Hepatocyte (in vitro differentiated cells): ENCODE results near the gene RNF213. TPM values are rescaled to one million over a fixed set of nuclear protein-coding genes. Genes with fewer than 3 reads are reported as not detected.

Experiments
- DNase-seq: peaks from one replicate; pipeline ENCODE4 v3.0.0-alpha.2; 2016; ENCODE audit warnings: low spot score
- H2AFZ ChIP-seq: fragments of 200-600 bp; sonication (generic); 2 replicates; pipeline ENCODE4 v1.6.0; 2016; ENCODE audit warnings: antibody characterized with exemption, mild to moderate bottlenecking
- H3K27ac ChIP-seq: fragments of 200-600 bp; sonication (generic); 2 replicates; pipeline ENCODE4 v1.5.1; 2016; ENCODE audit warnings: mild to moderate bottlenecking
- H3K27me3 ChIP-seq: fragments of 200-600 bp; sonication (generic); 2 replicates; pipeline ENCODE4 v1.6.1; 2016
- H3K36me3 ChIP-seq: fragments of 200-600 bp; sonication (generic); replicated peaks from 2 replicates; pipeline ENCODE4 v1.5.1; 2016; ENCODE audit warnings: low read depth; ENCODE audit not compliant: insufficient read depth
- H3K4me1 ChIP-seq: fragments of 200-600 bp; sonication (generic); 2 replicates; pipeline ENCODE4 v1.5.1; 2016; ENCODE audit warnings: mild to moderate bottlenecking, moderate library complexity; ENCODE audit not compliant: insufficient read depth
- H3K4me2 ChIP-seq: fragments of 200-600 bp; sonication (generic); 2 replicates; pipeline ENCODE4 v1.6.0; 2016
- H3K4me3 ChIP-seq: fragments of 200-600 bp; sonication (generic); 2 replicates; pipeline ENCODE4 v1.5.1; 2016; ENCODE audit warnings: mild to moderate bottlenecking
- H3K79me2 ChIP-seq: fragments of 200-600 bp; sonication (generic); 2 replicates; pipeline ENCODE4 v1.6.0; 2017; ENCODE audit warnings: mild to moderate bottlenecking
- H3K9me2 ChIP-seq: fragments of 200-600 bp; sonication (generic); replicated peaks from 2 replicates; pipeline ENCODE4 v1.6.0; 2017; ENCODE audit warnings: mild to moderate bottlenecking; ENCODE audit not compliant: insufficient read depth
- H3K9me3 ChIP-seq: fragments of 200-600 bp; sonication (generic); 2 replicates; pipeline ENCODE4 v1.5.1; 2016; ENCODE audit warnings: low read depth, mild to moderate bottlenecking
- H4K20me1 ChIP-seq: fragments of 200-600 bp; sonication (generic); 2 replicates; pipeline ENCODE4 v1.6.0; 2016; ENCODE audit warnings: mild to moderate bottlenecking; ENCODE audit not compliant: insufficient read depth, poor library complexity, severe bottlenecking
- CTCF ChIP-seq: fragments of 200-600 bp; sonication (generic); IDR thresholded peaks from 2 replicates; pipeline ENCODE4 v1.5.1; 2016; ENCODE audit warnings: antibody characterized with exemption, mild to moderate bottlenecking; ENCODE audit not compliant: poor library complexity
- EZH2 ChIP-seq: fragments of 200-600 bp; sonication (generic); IDR thresholded peaks from 2 replicates; pipeline ENCODE4 v1.6.1; 2016; ENCODE audit warnings: antibody characterized with exemption, mild to moderate bottlenecking, borderline replicate concordance
- EZH2phosphoT487 ChIP-seq: fragments of 200-600 bp; sonication (generic); IDR thresholded peaks from one replicate; pipeline ENCODE4 v1.6.1; 2018; ENCODE audit warnings: antibody characterized with exemption, mild to moderate bottlenecking, low read depth, moderate library complexity; ENCODE audit not compliant: unreplicated experiment, severe bottlenecking
- WGBS: methylation state at CpG from one replicate; pipeline ENCODE4 v1.1.6; 2016; ENCODE audit warnings: low lambda C conversion rate; ENCODE audit errors: missing lambda C conversion rate; 5-methylcytosine and 5-hydroxymethylcytosine counted together
- polyA plus RNA-seq: library from polyadenylated mRNA; unstranded; fragments of >200 nt; fragmentation: Nextera tagmentation; extraction: Ambion mirVana; gene quantifications from 2 replicates; pipeline ENCODE4 v1.2.1, GENCODE V29; 2016
- total RNA-seq: library from RNA; depleted of rRNA; stranded (reverse); fragments of >200 nt; gene quantifications from 2 replicates; pipeline ENCODE4 v1.2.3, GENCODE V29; 2014

Gene RNF213
- total and polyA plus RNA-seq, 2 experiments from 2014 or later, result 21.1 to 57.4 TPM

- H3K4me1 ChIP-seq, result no peaks in the 10 kb centered on the region
- no peaks in the 10 kb centered on the region for H3K9me2 ChIP-seq
- no peak overlapping the region for H3K4me3 ChIP-seq
- H3K4me2 ChIP-seq, result no peak overlapping the region
- no peak overlapping the region for H2AFZ ChIP-seq
- DNase-seq, result no peak
- TF ChIP-seq CTCF, result no peak
- TF ChIP-seq EZH2phosphoT487, result no peak
- TF ChIP-seq EZH2, result no peak
- H3K27ac ChIP-seq, result no peak overlapping the region
- no peaks in the 10 kb centered on the region for H3K27me3 ChIP-seq
- H3K36me3 ChIP-seq, result no peaks in the 10 kb centered on the region
- no peaks in the 10 kb centered on the region for H3K9me3 ChIP-seq
- H3K79me2 ChIP-seq, result no peaks in the 10 kb centered on the region
- H4K20me1 ChIP-seq, result no peaks in the 10 kb centered on the region
- WGBS, result 97% methylated on average over 31 of the region's 33 CpGs
Measured at GRCh38 chr17:80429356-80430275, 169.0 kb downstream of the RNF213 start.

- H3K36me3 ChIP-seq, result no peaks in the 10 kb centered on the region
- WGBS, result 94% methylated on average over 8 of the region's 15 CpGs
- H3K27ac ChIP-seq, result no peak overlapping the region
- no peaks in the 10 kb centered on the region for H3K9me2 ChIP-seq
- no peaks in the 10 kb centered on the region for H3K4me1 ChIP-seq
- no peaks in the 10 kb centered on the region for H3K9me3 ChIP-seq
- TF ChIP-seq EZH2phosphoT487 (no peak), CTCF (no peak), EZH2 (no peak)
- H4K20me1 ChIP-seq, result no peaks in the 10 kb centered on the region
- H3K79me2 ChIP-seq, result no peaks in the 10 kb centered on the region
- H3K4me2 ChIP-seq, result no peak overlapping the region
- no peak for DNase-seq
- H3K27me3 ChIP-seq, result no peaks in the 10 kb centered on the region
- no peak overlapping the region for H2AFZ ChIP-seq
- no peak overlapping the region for H3K4me3 ChIP-seq
Measured at GRCh38 chr17:80430446-80431245, 170.0 kb downstream of the RNF213 start.

- no peak for TF ChIP-seq EZH2phosphoT487
- TF ChIP-seq EZH2, result no peak
- no peak for TF ChIP-seq CTCF
- DNase-seq, result no peak
- WGBS, result 90% methylated on average over 27 of the region's 29 CpGs
- no peaks in the 10 kb centered on the region for H3K9me2 ChIP-seq
- no peak overlapping the region for H3K4me3 ChIP-seq
- H3K4me1 ChIP-seq, result no peaks in the 10 kb centered on the region
- H3K79me2 ChIP-seq, result no peaks in the 10 kb centered on the region
- no peaks in the 10 kb centered on the region for H3K9me3 ChIP-seq
- H3K27ac ChIP-seq, result no peak overlapping the region
- H3K27me3 ChIP-seq, result no peaks in the 10 kb centered on the region
- no peak overlapping the region for H2AFZ ChIP-seq
- H4K20me1 ChIP-seq, result no peaks in the 10 kb centered on the region
- no peaks in the 10 kb centered on the region for H3K36me3 ChIP-seq
- no peak overlapping the region for H3K4me2 ChIP-seq
Measured at GRCh38 chr17:80431246-80432195, 170.9 kb downstream of the RNF213 start.
